Pancreas (tissue), 10 donors: ENCODE measurements around the gene ITSN2. TPM values are rescaled to one million over a fixed set of nuclear protein-coding genes. Genes with fewer than 3 reads are reported as not detected.

ENCODE experiments used
- ATAC-seq, 4 donors: fragments of 200-7000 bp; cut with Tn5 transposase; one replicate each; pipeline versions ENCODE4 v1.8.0 to v1.9.1; 2020; ENCODE audit warnings: mild to moderate bottlenecking in 4 of 4, moderate library complexity in 4 of 4
- DNase-seq, 6 donors: peaks; one replicate each; pipeline ENCODE4 v3.0.0-alpha.2; 2020
- FAIRE-seq: peaks from 2 replicates; lab custom pipeline; 2012; peaks lifted over from hg19 to GRCh38; lab: Jason Lieb, UNC
- H3K27ac ChIP-seq, 4 donors: fragments of 200-600 bp; sonication (generic); 1 replicate in 3 of 4; 2 replicates in 1 of 4; pipeline versions ENCODE4 v1.5.0 to v1.8.0; 2020
- H3K27me3 ChIP-seq, 4 donors: fragments of 200-600 bp; one replicate each; pipeline ENCODE4 v1.8.0; 2021
- H3K36me3 ChIP-seq, 3 donors: fragments of 200-600 bp; sonication (generic) in 1 of 3; one replicate each; pipeline versions ENCODE4 v1.5.0 to v1.8.0; 2020 to 2021
- H3K4me1 ChIP-seq, 3 donors: fragments of 200-600 bp; one replicate each; pipeline ENCODE4 v1.8.0; 2021
- H3K4me3 ChIP-seq, 4 donors: fragments of 200-600 bp; sonication (generic) in 2 of 4; one replicate each; pipeline versions ENCODE4 v1.5.0 to v1.8.0; 2020 to 2021
- H3K9me3 ChIP-seq, 4 donors: fragments of 200-600 bp; one replicate each; pipeline ENCODE4 v1.8.0; 2021
- WGBS, 2 donors: extraction: QIAGEN DNeasy Blood & Tissue Kit; methylation state at CpG; one replicate each; pipeline ENCODE4 v1.1.7; 2013; 5-methylcytosine and 5-hydroxymethylcytosine counted together
- intact Hi-C, 3 donors: fragments of 100-400 bp; cut with DNase I; formaldehyde crosslinking; loops; one replicate each; pipeline versions ENCODE4 v1.11.1 to v1.14.2; 2022
- polyA plus RNA-seq, 2 donors: library from polyadenylated mRNA; stranded (reverse); fragments of 200-250 nt; gene quantifications; one replicate each; pipeline ENCODE4 v1.2.3, GENCODE V29; 2013
- total RNA-seq, 6 donors: library from RNA; stranded (reverse); fragmentation: NEBNext Ultra II Directional in 4 of 6; extraction: Animal tissue kit (Norgen Biotek cat#: 25700) in 4 of 6; gene quantifications; one replicate each; pipeline versions ENCODE4 v1.2.1 to v1.2.4, GENCODE V29; 2021 to 2023
- TF ChIP-seq, protein P1 (sequence below), 4 donors: fragments of 200-600 bp; sonication (generic) in 3 of 4; IDR thresholded peaks; one replicate each; pipeline versions ENCODE4 v1.5.0 to v1.8.0; 2021; ENCODE audit warnings: antibody characterized with exemption in 4 of 4
- donor health status: healthy with polysubstance abuse.
- donor health status: DM: no; HTN: no; CAD: no; lungs with moderate emphysema.
- donor health status: DM: no; HTN: no; CAD: no.
- donor health status: control.
- donor health status: control.
- donor health status: Bipolar disorder and iron deficiency.
- donor health status: DM: yes; HTN: yes; CAD: no.
- donor health status: DM: no; HTN: no; CAD: no.
- donor health status: DM: no; HTN: no; CAD: no.
- donor health status: DM: yes; HTN: yes; CAD: no.

Gene ITSN2
- total and polyA plus RNA-seq, 8 donors = 23.8 to 42.0 (median 31.4) TPM

DNA sequence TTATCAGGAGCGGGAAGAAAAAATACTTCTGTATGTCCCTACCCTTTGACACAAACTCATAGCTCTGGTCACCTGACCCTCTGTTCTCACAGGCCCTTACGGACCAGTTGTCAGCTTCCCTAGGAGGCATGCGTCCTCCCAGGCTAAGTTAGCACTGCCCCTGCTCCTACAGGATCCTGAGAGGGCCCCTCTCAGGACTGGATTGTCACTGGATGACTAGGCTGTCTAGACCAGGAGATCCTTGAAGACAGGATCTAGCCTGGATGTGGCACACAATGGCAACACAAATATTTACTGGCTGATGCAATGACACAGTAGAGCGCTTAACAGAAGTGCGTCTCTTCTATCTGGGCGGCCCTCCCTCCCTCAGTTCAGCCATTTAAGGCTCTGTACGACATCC lies 177.8 kb downstream of the ITSN2 start:
- ATAC-seq = no peak
- no peak overlapping the region for H3K27ac ChIP-seq

GRCh38 chr2:24181849-24182248 lies 178.5 kb downstream of the ITSN2 start:
- FAIRE-seq (no peak), DNase-seq (no peak), ATAC-seq (no peak)
- no peaks in the 10 kb centered on the region for H3K27me3 ChIP-seq
- TF ChIP-seq, protein P1, sequence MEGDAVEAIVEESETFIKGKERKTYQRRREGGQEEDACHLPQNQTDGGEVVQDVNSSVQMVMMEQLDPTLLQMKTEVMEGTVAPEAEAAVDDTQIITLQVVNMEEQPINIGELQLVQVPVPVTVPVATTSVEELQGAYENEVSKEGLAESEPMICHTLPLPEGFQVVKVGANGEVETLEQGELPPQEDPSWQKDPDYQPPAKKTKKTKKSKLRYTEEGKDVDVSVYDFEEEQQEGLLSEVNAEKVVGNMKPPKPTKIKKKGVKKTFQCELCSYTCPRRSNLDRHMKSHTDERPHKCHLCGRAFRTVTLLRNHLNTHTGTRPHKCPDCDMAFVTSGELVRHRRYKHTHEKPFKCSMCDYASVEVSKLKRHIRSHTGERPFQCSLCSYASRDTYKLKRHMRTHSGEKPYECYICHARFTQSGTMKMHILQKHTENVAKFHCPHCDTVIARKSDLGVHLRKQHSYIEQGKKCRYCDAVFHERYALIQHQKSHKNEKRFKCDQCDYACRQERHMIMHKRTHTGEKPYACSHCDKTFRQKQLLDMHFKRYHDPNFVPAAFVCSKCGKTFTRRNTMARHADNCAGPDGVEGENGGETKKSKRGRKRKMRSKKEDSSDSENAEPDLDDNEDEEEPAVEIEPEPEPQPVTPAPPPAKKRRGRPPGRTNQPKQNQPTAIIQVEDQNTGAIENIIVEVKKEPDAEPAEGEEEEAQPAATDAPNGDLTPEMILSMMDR (IDR thresholded peaks at IDR 0.05) = no peak
- no peak overlapping the region for H3K4me3 ChIP-seq
- no peaks in the 10 kb centered on the region for H3K9me3 ChIP-seq
- H3K36me3 ChIP-seq = no peaks in the 10 kb centered on the region
- WGBS, 2 donors = 80 to 84% methylated on average over 6 of the region's 6 CpGs
- intact Hi-C loops = no loop called here
- no peaks in the 10 kb centered on the region for H3K4me1 ChIP-seq
- H3K27ac ChIP-seq = no peak overlapping the region

More for the DNA sequence above, 177.8 kb downstream of the ITSN2 start:
- no peaks in the 10 kb centered on the region for H3K9me3 ChIP-seq
- no peaks in the 10 kb centered on the region for H3K4me1 ChIP-seq
- 88 to 90% methylated on average over 7 of the region's 7 CpGs for WGBS, 2 donors
- H3K27me3 ChIP-seq = no peaks in the 10 kb centered on the region
- no peaks in the 10 kb centered on the region for H3K36me3 ChIP-seq
- H3K4me3 ChIP-seq = no peak overlapping the region
- TF ChIP-seq, protein P1 (IDR thresholded peaks at IDR 0.05) = no peak
- DNase-seq = no peak
- intact Hi-C loops = no loop called here
- FAIRE-seq = no peak

DNA sequence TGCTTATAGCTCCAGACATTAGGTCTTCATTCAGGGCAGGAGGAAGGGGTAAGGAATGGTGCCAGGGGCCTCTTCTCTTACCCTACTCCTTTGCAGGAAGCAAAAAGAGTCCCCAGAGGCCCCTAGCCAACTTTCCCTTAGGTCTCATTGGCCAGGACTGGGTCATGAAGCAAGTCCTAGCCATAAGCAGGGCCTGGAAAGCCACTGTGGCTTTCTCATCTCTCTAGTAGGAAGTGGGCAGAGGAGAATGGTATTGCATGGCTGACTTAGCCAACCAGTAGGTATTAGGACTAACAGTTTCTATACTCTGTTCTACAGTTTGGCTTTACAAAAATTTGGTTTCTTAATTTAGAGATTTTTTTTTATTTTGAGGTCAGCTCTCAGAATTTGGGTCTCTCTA lies 180.7 kb downstream of the ITSN2 start:
- Histone ChIP-seq H3K27me3 (no peaks in the 10 kb centered on the region), H3K4me1 (no peaks in the 10 kb centered on the region), H3K9me3 (no peaks in the 10 kb centered on the region), H3K36me3 (no peaks in the 10 kb centered on the region), H3K4me3 (no peak overlapping the region), H3K27ac (no peak overlapping the region)
- TF ChIP-seq, protein P1 (IDR thresholded peaks at IDR 0.05) = no peak
- FAIRE-seq = no peak
- intact Hi-C loops = no loop called here
- no peak for ATAC-seq
- DNase-seq = no peak

DNA sequence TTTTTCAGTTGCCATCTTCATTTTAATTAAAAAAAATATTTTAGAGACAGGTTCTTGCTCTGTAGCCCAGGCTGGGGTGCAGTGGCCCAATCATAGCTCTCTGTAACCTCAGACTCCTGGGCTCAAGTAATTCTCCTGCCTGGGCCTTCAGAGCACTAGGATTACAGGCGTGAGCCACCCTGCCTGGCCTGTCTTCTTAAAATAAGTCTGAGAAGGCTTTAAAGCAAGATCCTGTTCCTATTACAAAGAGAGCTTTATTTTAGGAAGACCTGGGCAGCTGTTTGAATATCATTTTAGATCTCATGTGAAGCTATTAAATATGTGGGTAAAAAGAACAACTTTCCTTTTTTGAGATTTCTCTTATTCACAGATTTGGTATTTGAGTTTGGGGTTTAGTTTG lies 184.0 kb downstream of the ITSN2 start:
- Histone ChIP-seq H3K27ac (no peak overlapping the region), H3K4me1 (no peaks in the 10 kb centered on the region), H3K4me3 (no peak overlapping the region), H3K27me3 (no peaks in the 10 kb centered on the region), H3K36me3 (no peaks in the 10 kb centered on the region), H3K9me3 (no peaks in the 10 kb centered on the region)
- TF ChIP-seq, protein P1 (IDR thresholded peaks at IDR 0.05) = no peak
- 91 to 100% methylated on average over 1 of the region's 1 CpG for WGBS, 2 donors
- no peak for ATAC-seq
- FAIRE-seq = no peak
- no peak for DNase-seq
- intact Hi-C loops = no loop called here

DNA sequence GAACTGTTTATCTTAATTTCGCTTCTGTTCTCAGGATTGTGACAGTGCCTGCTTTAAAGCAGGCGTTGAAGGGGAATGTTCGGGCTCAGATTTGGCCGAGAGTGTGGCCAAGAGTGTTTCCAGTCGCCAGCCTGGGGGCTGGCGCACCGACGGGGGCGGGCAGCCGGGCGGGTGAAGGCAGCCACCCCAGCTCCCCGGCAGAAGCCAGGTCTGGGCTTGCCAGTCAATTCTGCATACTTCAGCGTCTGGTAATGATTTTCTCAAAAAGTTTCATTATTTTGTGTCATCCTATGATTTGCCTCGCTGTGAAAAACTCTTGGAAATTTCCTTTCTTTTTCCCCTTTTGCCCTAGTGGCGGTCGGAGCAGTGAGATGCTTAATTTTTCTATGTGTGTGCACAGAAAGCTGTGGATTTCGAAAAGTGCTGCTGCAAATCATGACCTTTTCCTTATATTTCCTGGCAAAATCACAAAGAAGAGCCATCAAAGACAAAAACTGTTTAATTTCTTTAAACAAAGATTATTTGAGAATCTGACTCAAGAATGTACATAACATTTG lies 184.6 kb downstream of the ITSN2 start:
- Histone ChIP-seq H3K4me3 (no peak overlapping the region), H3K36me3 (no peaks in the 10 kb centered on the region), H3K4me1 (no peaks in the 10 kb centered on the region), H3K27ac (no peak overlapping the region), H3K27me3 (no peaks in the 10 kb centered on the region), H3K9me3 (no peaks in the 10 kb centered on the region)
- TF ChIP-seq, protein P1 (IDR thresholded peaks at IDR 0.05) = no peak
- DNase-seq = no peak
- FAIRE-seq = no peak
- intact Hi-C loops = no loop called here
- no peak for ATAC-seq
- 84% methylated on average over 17 of the region's 17 CpGs for WGBS, 2 donors
